ENCODE data around the gene VOPP1. TPM values are rescaled to one million over a fixed set of nuclear protein-coding genes. Genes with fewer than 3 reads are reported as not detected.
A peak's percentile ranks its signal among the peaks of the same experiment; 100 is the strongest.

VOPP1 gene
- total RNA-seq, 1 experiment from 2014 or later = 21.6 TPM

DNA sequence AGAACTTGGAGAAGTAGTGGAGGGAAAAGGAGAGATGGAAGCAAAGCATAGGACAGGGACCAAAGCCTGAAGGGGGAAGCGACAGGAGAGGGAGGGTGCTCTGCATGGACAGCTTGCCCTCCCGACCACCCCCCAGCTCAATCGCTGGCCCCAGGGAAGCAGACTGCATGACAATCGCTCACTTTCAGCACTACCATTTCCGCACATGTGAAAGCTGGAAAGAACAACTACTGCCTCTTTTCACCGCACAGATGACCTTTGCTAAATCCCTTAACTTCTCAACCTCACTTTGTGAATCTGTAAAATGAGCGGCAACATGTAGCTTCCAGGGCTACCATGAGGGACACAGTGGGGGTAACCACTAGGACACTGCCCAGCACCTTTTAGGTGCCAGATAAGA, 17.1 kb downstream of the VOPP1 start:
- H3K9me2 ChIP-seq (replicated peaks; ENCODE audit: insufficient read depth, low read length) = no peaks in the 10 kb centered on the region
- no peak overlapping the region for H2AFZ ChIP-seq (ENCODE audit: low read length)
- no peak for DNase-seq
- H3K36me3 ChIP-seq (ENCODE audit: insufficient read depth, low read length) = no peaks in the 10 kb centered on the region
- H4K20me1 ChIP-seq (ENCODE audit: insufficient read depth, low read depth, low read length) = peaks cover 81% of the 10 kb centered on the region
- H3K4me2 ChIP-seq (ENCODE audit: low read depth, low read length, poor library complexity, severe bottlenecking) = no peak overlapping the region
- no peak overlapping the region for H3K27ac ChIP-seq (ENCODE audit: low read length)
- peaks cover 21% of the 10 kb centered on the region for H3K4me1 ChIP-seq (ENCODE audit: low read length)
- no peak overlapping the region for H3K9ac ChIP-seq (ENCODE audit: low read length)
- H3K4me3 ChIP-seq (ENCODE audit: low read length) = no peak overlapping the region
- H3K79me2 ChIP-seq (ENCODE audit: low read length) = no peaks in the 10 kb centered on the region
- H3K27me3 ChIP-seq (ENCODE audit: low read length) = no peaks in the 10 kb centered on the region
- no peaks in the 10 kb centered on the region for H3K9me3 ChIP-seq (ENCODE audit: low read length)

DNA sequence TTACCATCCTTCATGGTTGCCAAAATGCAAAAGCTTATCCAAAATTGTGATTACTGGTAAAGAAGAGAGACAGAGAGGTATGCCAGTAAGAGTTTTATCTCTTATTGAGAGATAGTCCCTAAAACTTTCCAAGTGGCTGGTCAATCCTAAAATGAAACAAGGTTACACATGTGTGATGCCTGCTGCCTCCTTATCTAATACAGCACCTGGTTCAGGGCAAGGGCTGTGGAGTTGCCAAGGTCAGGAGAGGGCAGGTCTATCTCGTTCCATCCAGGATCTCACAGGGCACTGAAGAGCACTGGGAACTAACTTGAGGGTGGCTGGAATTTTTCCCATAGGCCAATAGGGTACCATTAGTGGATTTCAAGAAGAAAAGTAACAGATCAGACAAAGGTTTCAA, 18.3 kb downstream of the VOPP1 start:
- H3K9ac ChIP-seq (ENCODE audit: low read length) = no peak overlapping the region
- H3K9me2 ChIP-seq (replicated peaks; ENCODE audit: insufficient read depth, low read length) = no peaks in the 10 kb centered on the region
- no peak overlapping the region for H2AFZ ChIP-seq (ENCODE audit: low read length)
- H3K4me1 ChIP-seq (ENCODE audit: low read length) = peaks cover 21% of the 10 kb centered on the region
- peaks cover 81% of the 10 kb centered on the region for H4K20me1 ChIP-seq (ENCODE audit: insufficient read depth, low read depth, low read length)
- H3K4me2 ChIP-seq (ENCODE audit: low read depth, low read length, poor library complexity, severe bottlenecking) = no peak overlapping the region
- no peak for DNase-seq
- no peaks in the 10 kb centered on the region for H3K9me3 ChIP-seq (ENCODE audit: low read length)
- no peak overlapping the region for H3K27ac ChIP-seq (ENCODE audit: low read length)
- no peaks in the 10 kb centered on the region for H3K36me3 ChIP-seq (ENCODE audit: insufficient read depth, low read length)
- H3K79me2 ChIP-seq (ENCODE audit: low read length) = no peaks in the 10 kb centered on the region
- no peaks in the 10 kb centered on the region for H3K27me3 ChIP-seq (ENCODE audit: low read length)
- no peak overlapping the region for H3K4me3 ChIP-seq (ENCODE audit: low read length)

DNA sequence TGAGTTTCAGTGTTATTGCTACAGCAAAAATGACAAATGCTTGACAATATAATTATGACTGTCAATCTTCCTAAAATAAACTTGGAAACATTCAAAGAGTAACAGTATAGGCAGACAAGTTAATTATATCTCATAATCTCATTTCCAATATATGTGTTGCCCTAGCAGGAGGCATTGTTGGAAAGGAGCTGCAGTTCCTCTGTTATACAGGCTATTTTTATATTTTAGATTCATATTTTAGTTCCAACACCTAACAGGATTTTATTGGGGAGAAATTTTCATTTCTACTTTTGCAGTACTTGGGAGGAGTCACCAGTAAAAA, 19.3 kb downstream of the VOPP1 start:
- H3K4me3 ChIP-seq (ENCODE audit: low read length) = no peak overlapping the region
- no peaks in the 10 kb centered on the region for H3K9me2 ChIP-seq (replicated peaks; ENCODE audit: insufficient read depth, low read length)
- H3K27me3 ChIP-seq (ENCODE audit: low read length) = no peaks in the 10 kb centered on the region
- no peak for DNase-seq
- no peaks in the 10 kb centered on the region for H3K36me3 ChIP-seq (ENCODE audit: insufficient read depth, low read length)
- no peaks in the 10 kb centered on the region for H3K9me3 ChIP-seq (ENCODE audit: low read length)
- no peak overlapping the region for H3K27ac ChIP-seq (ENCODE audit: low read length)
- H3K9ac ChIP-seq (ENCODE audit: low read length) = no peak overlapping the region
- H3K79me2 ChIP-seq (ENCODE audit: low read length) = no peaks in the 10 kb centered on the region
- no peak overlapping the region for H2AFZ ChIP-seq (ENCODE audit: low read length)
- H4K20me1 ChIP-seq (ENCODE audit: insufficient read depth, low read depth, low read length) = peaks cover 83% of the 10 kb centered on the region
- no peak overlapping the region for H3K4me2 ChIP-seq (ENCODE audit: low read depth, low read length, poor library complexity, severe bottlenecking)
- H3K4me1 ChIP-seq (ENCODE audit: low read length) = peaks cover 14% of the 10 kb centered on the region

DNA sequence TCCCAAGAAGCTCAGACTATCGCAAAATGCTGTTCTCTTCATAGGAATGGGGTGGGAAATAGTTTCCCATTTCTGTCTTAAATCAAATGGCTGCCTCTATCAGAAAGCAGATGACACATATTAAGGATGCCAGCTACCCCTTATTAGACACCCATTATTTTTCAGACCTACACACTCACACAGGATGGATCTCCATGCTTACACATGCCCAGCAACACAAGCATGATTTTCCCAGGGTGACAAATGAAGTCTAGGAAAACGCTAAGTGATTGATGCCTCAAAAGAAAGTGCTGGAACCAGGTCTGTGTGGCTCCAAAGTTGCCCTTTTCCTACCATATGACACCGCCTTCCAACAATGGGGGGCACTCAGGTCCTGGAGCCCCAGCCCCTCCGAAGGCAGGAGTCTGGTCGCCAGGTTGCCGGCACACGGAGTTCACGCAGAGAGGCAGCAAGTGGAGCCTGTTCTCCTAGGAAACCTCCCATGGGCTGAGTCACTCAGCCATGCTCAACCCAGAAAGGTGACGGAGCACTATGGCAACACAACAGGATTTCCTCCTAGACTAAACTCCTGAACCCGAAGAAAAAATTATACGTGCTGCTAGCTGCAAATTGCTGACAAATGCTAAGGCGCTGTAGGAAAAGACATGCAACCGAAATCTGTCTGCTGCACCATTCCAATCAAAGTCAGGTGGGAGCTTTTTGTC, 19.8 kb downstream of the VOPP1 start:
- no peaks in the 10 kb centered on the region for H3K9me2 ChIP-seq (replicated peaks; ENCODE audit: insufficient read depth, low read length)
- H3K36me3 ChIP-seq (ENCODE audit: insufficient read depth, low read length) = no peaks in the 10 kb centered on the region
- peaks cover 83% of the 10 kb centered on the region for H4K20me1 ChIP-seq (ENCODE audit: insufficient read depth, low read depth, low read length)
- H3K4me2 ChIP-seq (ENCODE audit: low read depth, low read length, poor library complexity, severe bottlenecking) = no peak overlapping the region
- H3K27ac ChIP-seq (ENCODE audit: low read length) = no peak overlapping the region
- no peaks in the 10 kb centered on the region for H3K79me2 ChIP-seq (ENCODE audit: low read length)
- no peak overlapping the region for H2AFZ ChIP-seq (ENCODE audit: low read length)
- no peaks in the 10 kb centered on the region for H3K9me3 ChIP-seq (ENCODE audit: low read length)
- no peaks in the 10 kb centered on the region for H3K27me3 ChIP-seq (ENCODE audit: low read length)
- no peak overlapping the region for H3K9ac ChIP-seq (ENCODE audit: low read length)
- no peak overlapping the region for H3K4me3 ChIP-seq (ENCODE audit: low read length)
- H3K4me1 ChIP-seq (ENCODE audit: low read length) = peaks cover 9% of the 10 kb centered on the region
- no peak for DNase-seq

DNA sequence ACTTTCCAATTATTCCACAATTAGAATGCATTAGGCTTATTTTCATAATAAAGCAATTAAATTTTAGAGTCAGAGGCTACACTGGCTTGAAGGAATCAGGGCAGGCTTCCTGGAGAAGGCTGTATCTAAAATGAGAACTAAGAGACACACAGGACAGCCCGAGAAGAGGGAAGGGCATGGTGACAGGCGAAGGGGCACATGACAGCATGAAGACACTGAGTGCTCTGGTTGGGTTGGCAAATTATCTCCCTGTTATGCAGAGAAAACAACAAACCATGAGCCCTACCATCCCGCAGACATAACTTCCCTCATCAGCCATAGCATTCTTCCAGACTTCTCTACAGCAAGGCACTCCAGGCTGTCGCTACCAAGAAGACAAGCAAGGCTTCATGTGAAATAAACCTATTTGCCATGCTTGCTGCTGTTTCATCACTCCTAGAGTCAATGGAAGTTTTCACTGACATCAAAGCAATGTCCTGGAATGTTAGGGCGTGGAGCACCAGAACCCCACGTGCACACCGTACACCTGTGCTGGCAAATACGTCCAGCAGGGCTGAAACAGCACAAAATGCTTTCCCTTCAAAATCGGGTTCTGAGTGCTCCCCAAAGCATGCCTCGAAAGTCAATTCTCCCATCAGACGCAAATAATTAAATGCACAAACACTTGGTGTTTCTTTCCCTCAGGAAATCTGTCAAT, 21.3 kb downstream of the VOPP1 start:
- peaks cover 4% of the 10 kb centered on the region for H3K4me1 ChIP-seq (ENCODE audit: low read length)
- no peaks in the 10 kb centered on the region for H3K9me3 ChIP-seq (ENCODE audit: low read length)
- no peaks in the 10 kb centered on the region for H3K9me2 ChIP-seq (replicated peaks; ENCODE audit: insufficient read depth, low read length)
- no peaks in the 10 kb centered on the region for H3K79me2 ChIP-seq (ENCODE audit: low read length)
- H3K4me2 ChIP-seq (ENCODE audit: low read depth, low read length, poor library complexity, severe bottlenecking) = no peak overlapping the region
- peaks cover 78% of the 10 kb centered on the region for H4K20me1 ChIP-seq (ENCODE audit: insufficient read depth, low read depth, low read length)
- no peak for DNase-seq
- H3K4me3 ChIP-seq (ENCODE audit: low read length) = no peak overlapping the region
- no peaks in the 10 kb centered on the region for H3K36me3 ChIP-seq (ENCODE audit: insufficient read depth, low read length)
- no peaks in the 10 kb centered on the region for H3K27me3 ChIP-seq (ENCODE audit: low read length)
- H2AFZ ChIP-seq (ENCODE audit: low read length) = no peak overlapping the region
- H3K27ac ChIP-seq (ENCODE audit: low read length) = no peak overlapping the region
- H3K9ac ChIP-seq (ENCODE audit: low read length) = no peak overlapping the region

DNA sequence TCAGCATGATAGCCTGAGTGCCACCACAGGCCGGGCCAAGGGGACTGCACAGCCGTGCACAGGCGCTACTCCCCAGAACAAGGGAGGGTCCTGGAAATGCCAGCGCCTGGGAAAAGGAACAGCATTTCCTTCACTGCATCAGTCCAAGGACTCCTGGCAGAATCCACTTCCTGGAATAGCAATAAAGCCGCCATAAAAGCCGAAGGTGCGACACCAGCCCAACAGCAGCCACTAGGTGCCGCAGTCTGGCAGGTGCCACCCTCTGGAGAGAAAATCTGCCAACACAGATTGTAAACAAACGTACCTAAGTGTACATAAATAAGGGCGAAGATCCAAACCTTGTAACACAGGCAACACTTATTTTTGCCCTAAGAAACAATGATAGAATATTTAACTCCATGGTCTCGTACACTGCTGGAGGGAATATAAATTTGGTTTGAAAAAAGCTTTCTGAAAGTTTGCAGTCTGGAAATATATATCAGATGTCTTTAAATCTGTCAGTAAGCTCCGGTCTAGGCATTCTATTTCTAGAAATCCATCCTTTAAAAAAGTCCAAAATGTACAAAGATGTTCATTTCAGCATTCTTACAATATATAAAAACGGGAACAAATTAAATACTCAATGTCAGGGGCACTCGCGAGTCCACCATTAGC, 22.2 kb downstream of the VOPP1 start:
- Histone ChIP-seq H3K4me1 (ENCODE audit: low read length) (no peaks in the 10 kb centered on the region), H3K27ac (ENCODE audit: low read length) (no peak overlapping the region), H3K79me2 (ENCODE audit: low read length) (no peaks in the 10 kb centered on the region), H3K9me2 (replicated peaks; ENCODE audit: insufficient read depth, low read length) (no peaks in the 10 kb centered on the region), H4K20me1 (ENCODE audit: insufficient read depth, low read depth, low read length) (peaks cover 73% of the 10 kb centered on the region), H3K9ac (ENCODE audit: low read length) (no peak overlapping the region), H3K4me2 (ENCODE audit: low read depth, low read length, poor library complexity, severe bottlenecking) (no peak overlapping the region), H3K4me3 (ENCODE audit: low read length) (no peak overlapping the region), H2AFZ (ENCODE audit: low read length) (no peak overlapping the region), H3K27me3 (ENCODE audit: low read length) (no peaks in the 10 kb centered on the region), H3K9me3 (ENCODE audit: low read length) (no peaks in the 10 kb centered on the region), H3K36me3 (ENCODE audit: insufficient read depth, low read length) (no peaks in the 10 kb centered on the region)
- peak; percentile 49 for DNase-seq

DNA sequence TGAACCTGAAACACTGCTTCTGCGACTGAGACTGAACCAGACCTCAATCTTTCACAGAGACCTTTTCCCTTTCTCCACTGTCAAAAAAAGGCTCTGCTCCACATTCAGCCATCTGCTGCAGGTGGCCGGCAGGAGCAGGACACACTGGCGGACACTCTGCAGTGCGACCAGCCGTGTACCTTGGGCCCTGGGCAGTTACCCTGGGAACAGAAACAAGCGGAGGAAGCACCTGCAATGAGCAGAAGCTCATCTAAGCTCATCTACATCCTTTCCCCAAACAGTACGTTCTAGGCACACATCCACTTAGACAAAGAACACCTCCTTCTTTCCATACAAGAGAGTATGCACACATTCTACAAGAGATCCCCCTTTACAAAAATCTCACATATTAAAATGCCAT, 22.8 kb downstream of the VOPP1 start:
- Histone ChIP-seq H3K4me3 (ENCODE audit: low read length) (no peak overlapping the region), H2AFZ (ENCODE audit: low read length) (no peak overlapping the region), H3K79me2 (ENCODE audit: low read length) (no peaks in the 10 kb centered on the region), H3K9me3 (ENCODE audit: low read length) (no peaks in the 10 kb centered on the region), H3K27ac (ENCODE audit: low read length) (no peak overlapping the region), H3K27me3 (ENCODE audit: low read length) (no peaks in the 10 kb centered on the region), H3K9ac (ENCODE audit: low read length) (no peak overlapping the region), H4K20me1 (ENCODE audit: insufficient read depth, low read depth, low read length) (peaks cover 68% of the 10 kb centered on the region), H3K4me2 (ENCODE audit: low read depth, low read length, poor library complexity, severe bottlenecking) (no peak overlapping the region), H3K4me1 (ENCODE audit: low read length) (no peaks in the 10 kb centered on the region), H3K9me2 (replicated peaks; ENCODE audit: insufficient read depth, low read length) (no peaks in the 10 kb centered on the region), H3K36me3 (ENCODE audit: insufficient read depth, low read length) (no peaks in the 10 kb centered on the region)
- no peak for DNase-seq

DNA sequence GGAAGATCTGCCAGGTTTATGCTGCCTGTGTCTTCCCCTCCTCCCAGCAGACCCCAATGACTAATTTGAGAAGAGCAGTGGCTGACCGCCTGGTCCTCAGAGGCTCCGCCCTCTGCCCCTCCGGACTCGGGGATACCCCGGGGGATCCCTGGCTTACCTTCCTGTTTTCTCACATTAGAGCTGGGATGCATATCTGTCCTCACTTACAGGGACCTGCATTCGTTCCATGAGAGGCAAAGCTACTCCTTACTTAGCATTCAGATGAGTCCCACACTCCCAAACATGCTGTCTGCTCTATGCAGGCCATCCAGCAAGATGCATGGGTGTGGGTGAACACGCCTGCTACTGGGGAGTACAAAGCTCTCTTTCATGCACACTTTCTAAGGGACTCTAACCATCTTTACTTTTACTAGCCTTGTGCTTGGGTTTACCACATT, 24.0 kb downstream of the VOPP1 start:
- Histone ChIP-seq H3K79me2 (ENCODE audit: low read length) (no peaks in the 10 kb centered on the region), H3K27ac (ENCODE audit: low read length) (no peak overlapping the region), H3K9me2 (replicated peaks; ENCODE audit: insufficient read depth, low read length) (no peaks in the 10 kb centered on the region), H3K4me3 (ENCODE audit: low read length) (no peak overlapping the region), H3K9ac (ENCODE audit: low read length) (no peak overlapping the region), H3K9me3 (ENCODE audit: low read length) (no peaks in the 10 kb centered on the region), H3K36me3 (ENCODE audit: insufficient read depth, low read length) (no peaks in the 10 kb centered on the region), H4K20me1 (ENCODE audit: insufficient read depth, low read depth, low read length) (peaks cover 65% of the 10 kb centered on the region), H3K4me2 (ENCODE audit: low read depth, low read length, poor library complexity, severe bottlenecking) (no peak overlapping the region), H2AFZ (ENCODE audit: low read length) (no peak overlapping the region), H3K27me3 (ENCODE audit: low read length) (no peaks in the 10 kb centered on the region), H3K4me1 (ENCODE audit: low read length) (no peaks in the 10 kb centered on the region)
- DNase-seq = no peak
